Measurements from ENCODE around the gene RREB1. TPM values are rescaled to one million over a fixed set of nuclear protein-coding genes. Genes with fewer than 3 reads are reported as not detected.

RREB1 gene
- total RNA-seq, 1 experiment from 2014 or later: 35.8 TPM

GRCh38 chr6:7261032-7261841, 153.5 kb downstream of the RREB1 start:
- H3K4me2 ChIP-seq (ENCODE audit: insufficient read depth, insufficient read length, low read length): peak overlapping the region; percentile 87
- no peak overlapping the region for H4K5ac ChIP-seq (ENCODE audit: insufficient read length, low read depth, low read length)
- peaks cover 8 to 10% of the 10 kb centered on the region in 2 experiments for H3K9me3 Mint-ChIP-seq
- H3K27ac Mint-ChIP-seq: peak overlapping the region; percentile 71 to 91 (median 90); a peak in 6 of 7 replicates
- H3K79me2 ChIP-seq (ENCODE audit: insufficient read depth, low read length): no peaks in the 10 kb centered on the region
- H3T11ph ChIP-seq (ENCODE audit: low read length): no peak overlapping the region
- peak overlapping the region; percentile 50 for H3K18ac ChIP-seq (ENCODE audit: insufficient read length, low read depth, low read length)
- no peak overlapping the region for H2BK120ac ChIP-seq (ENCODE audit: low read depth, low read length, poor library complexity, severe bottlenecking)
- H4K8ac ChIP-seq (replicated peaks; ENCODE audit: insufficient read length, low read depth, low read length): no peak overlapping the region
- H2BK5ac ChIP-seq (ENCODE audit: insufficient read length, low read length): no peak overlapping the region
- H4K20me1 ChIP-seq (ENCODE audit: control insufficient read depth, insufficient read depth, insufficient read length): no peaks in the 10 kb centered on the region
- TF ChIP-seq, protein P1, sequence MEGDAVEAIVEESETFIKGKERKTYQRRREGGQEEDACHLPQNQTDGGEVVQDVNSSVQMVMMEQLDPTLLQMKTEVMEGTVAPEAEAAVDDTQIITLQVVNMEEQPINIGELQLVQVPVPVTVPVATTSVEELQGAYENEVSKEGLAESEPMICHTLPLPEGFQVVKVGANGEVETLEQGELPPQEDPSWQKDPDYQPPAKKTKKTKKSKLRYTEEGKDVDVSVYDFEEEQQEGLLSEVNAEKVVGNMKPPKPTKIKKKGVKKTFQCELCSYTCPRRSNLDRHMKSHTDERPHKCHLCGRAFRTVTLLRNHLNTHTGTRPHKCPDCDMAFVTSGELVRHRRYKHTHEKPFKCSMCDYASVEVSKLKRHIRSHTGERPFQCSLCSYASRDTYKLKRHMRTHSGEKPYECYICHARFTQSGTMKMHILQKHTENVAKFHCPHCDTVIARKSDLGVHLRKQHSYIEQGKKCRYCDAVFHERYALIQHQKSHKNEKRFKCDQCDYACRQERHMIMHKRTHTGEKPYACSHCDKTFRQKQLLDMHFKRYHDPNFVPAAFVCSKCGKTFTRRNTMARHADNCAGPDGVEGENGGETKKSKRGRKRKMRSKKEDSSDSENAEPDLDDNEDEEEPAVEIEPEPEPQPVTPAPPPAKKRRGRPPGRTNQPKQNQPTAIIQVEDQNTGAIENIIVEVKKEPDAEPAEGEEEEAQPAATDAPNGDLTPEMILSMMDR (conservative IDR thresholded peaks at IDR 0.05): no peak
- H3K27me3 ChIP-seq (ENCODE audit: insufficient read depth, low read length): no peaks in the 10 kb centered on the region
- H3K9ac ChIP-seq (ENCODE audit: extremely low read depth, insufficient read length, low read length): peak overlapping the region; percentile 7
- no peaks in the 10 kb centered on the region for H3K79me1 ChIP-seq (ENCODE audit: insufficient read depth, low read depth, low read length, poor library complexity, severe bottlenecking)
- no peak overlapping the region for H2BK15ac ChIP-seq (ENCODE audit: low read depth, low read length)
- peaks cover 0 to 8% (median 7%) of the 10 kb centered on the region in 3 experiments; a peak in 4 of 7 replicates for H3K36me3 Mint-ChIP-seq (ENCODE audit: insufficient read depth in 1 of 3, low read depth in 3 of 3)
- H3K4me1 Mint-ChIP-seq: peaks cover 16 to 28% of the 10 kb centered on the region in 2 experiments
- peak overlapping the region; percentile 41; the same call in 1 of the 2 replicates for H3K14ac ChIP-seq (ENCODE audit: insufficient read depth, low read length)
- H2BK20ac ChIP-seq (ENCODE audit: low read depth, low read length, poor library complexity, severe bottlenecking): no peak overlapping the region
- no peaks in the 10 kb centered on the region for H3K9me3 ChIP-seq (ENCODE audit: control insufficient read depth, low read depth, low read length)
- no peak overlapping the region for H2BK12ac ChIP-seq (ENCODE audit: insufficient read length, low read depth, low read length)
- no peak overlapping the region for H3K56ac ChIP-seq (ENCODE audit: insufficient read length, low read depth, low read length)
- H3K23me2 ChIP-seq (ENCODE audit: insufficient read length, low read depth, low read length, poor library complexity, severe bottlenecking): peaks cover 3% of the 10 kb centered on the region
- peaks cover 13% of the 10 kb centered on the region for H3K27me3 Mint-ChIP-seq (ENCODE audit: low read depth)
- DNase-seq: peak; percentile 96
- WGBS (ENCODE audit: extremely low coverage, insufficient read length, low lambda C conversion rate): no CpG with 5 or more reads among the region's 43 CpGs
- H3K4me1 ChIP-seq (ENCODE audit: insufficient read depth, low read length): peaks cover 3% of the 10 kb centered on the region; the same call in 1 of the 2 replicates
- H3K27ac ChIP-seq (ENCODE audit: insufficient read length, low read depth, low read length): no peak overlapping the region
- no peak overlapping the region for H4K91ac ChIP-seq (ENCODE audit: insufficient read length, low read depth, low read length)
- no peak overlapping the region for H2AK5ac ChIP-seq (ENCODE audit: insufficient read length, low read length)
- no peak overlapping the region for H2AFZ ChIP-seq (ENCODE audit: low read length)
- H3K4ac ChIP-seq (ENCODE audit: low read depth, low read length): no peak overlapping the region
- H3K4me3 Mint-ChIP-seq: peak overlapping the region; percentile 80 to 83
- no peak overlapping the region for H3K23ac ChIP-seq (ENCODE audit: insufficient read length, low read depth, low read length)

Measured in H9 (cell line).